Thyroid gland (tissue), 4 donors: ENCODE results near the gene SLC15A5. TPM values are rescaled to one million over a fixed set of nuclear protein-coding genes. Genes with fewer than 3 reads are reported as not detected.

Experiments
- DNase-seq, 2 donors: peaks; one replicate each; pipeline ENCODE4 v3.0.0-alpha.2; 2019
- H3K27ac ChIP-seq, 3 donors: fragments of 200-600 bp; sonication (generic); 1 replicate in 2 of 3; 2 replicates in 1 of 3; pipeline ENCODE4 v1.5.1; 2016 to 2019; ENCODE audit warnings: mild to moderate bottlenecking in 1 of 3, moderate library complexity in 1 of 3
- H3K27me3 ChIP-seq: fragments of 200-600 bp; sonication (generic); one replicate; pipeline ENCODE4 v1.5.1; 2019
- H3K36me3 ChIP-seq, 2 donors: fragments of 200-600 bp; sonication (generic); one replicate each; pipeline ENCODE4 v1.5.1; 2016 to 2019
- H3K4me1 ChIP-seq, 2 donors: fragments of 200-600 bp; sonication (generic); one replicate each; pipeline ENCODE4 v1.5.1; 2017 to 2019
- H3K4me3 ChIP-seq, 3 donors: fragments of 200-600 bp; sonication (generic); replicated peaks in 1 of 3; 1 replicate in 2 of 3; 2 replicates in 1 of 3; pipeline ENCODE4 v1.5.1; 2016; ENCODE audit warnings: mild to moderate bottlenecking in 1 of 3
- H3K9me3 ChIP-seq: fragments of 200-600 bp; sonication (generic); one replicate; pipeline ENCODE4 v1.5.1; 2017
- CTCF ChIP-seq, 6 experiments: fragments of 200-600 bp in 3 of 6; fragments of 450-650 bp in 3 of 6; sonication (generic) in 3 of 6; IDR thresholded peaks; one replicate each; pipeline ENCODE4 v1.5.1; 2016 to 2019; ENCODE audit warnings: antibody characterized with exemption in 6 of 6, mild to moderate bottlenecking in 2 of 6, inconsistent platforms in 1 of 6, moderate library complexity in 1 of 6
- POLR2A ChIP-seq, 2 donors: fragments of 450-650 bp; IDR thresholded peaks; one replicate each; pipeline ENCODE4 v1.6.1; 2017; ENCODE audit warnings: antibody characterized with exemption in 2 of 2, mild to moderate bottlenecking in 2 of 2, moderate library complexity in 1 of 2
- WGBS, 2 donors: methylation state at CpG; one replicate each; pipeline ENCODE4 v1.1.5; 2017; 5-methylcytosine and 5-hydroxymethylcytosine counted together
- intact Hi-C: fragments of 100-400 bp; cut with DNase I; formaldehyde crosslinking; loops from one replicate; pipeline ENCODE4 v1.15.1; 2023
- total RNA-seq, 4 donors: library from RNA; depleted of rRNA; stranded (reverse); fragments of >200 nt; gene quantifications; one replicate each; pipeline ENCODE4 v1.2.3, GENCODE V29; 2016

The SLC15A5 gene
- total RNA-seq, 4 donors from 2014 or later, result not detected

DNA sequence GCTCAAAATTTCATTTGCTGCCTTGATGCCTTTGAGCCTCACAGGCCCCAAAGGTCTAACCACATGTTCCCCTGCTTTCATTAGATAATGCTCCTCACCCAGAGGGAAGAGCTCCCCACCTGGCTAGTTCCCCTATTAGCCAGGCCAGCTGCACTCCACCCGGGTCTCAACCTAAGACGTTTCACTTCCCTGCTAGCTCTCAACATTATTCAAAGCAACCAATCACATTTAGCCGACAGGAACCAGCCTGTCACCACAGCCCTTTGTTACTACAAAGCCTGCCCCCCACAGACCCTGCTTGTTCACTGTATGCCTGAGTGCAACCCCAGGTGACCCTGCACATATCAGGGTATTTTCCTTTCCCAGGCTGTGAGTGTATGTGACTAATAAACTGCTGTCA, 78.6 kb downstream of the SLC15A5 start:
- Histone ChIP-seq H3K9me3 (no peaks in the 10 kb centered on the region), H3K27me3 (no peaks in the 10 kb centered on the region), H3K4me3 (no peak overlapping the region), H3K27ac (no peak overlapping the region), H3K4me1 (no peaks in the 10 kb centered on the region), H3K36me3 (no peaks in the 10 kb centered on the region)
- DNase-seq, result no peak
- TF ChIP-seq CTCF (IDR thresholded peaks at IDR 0.05) (no peak), POLR2A (IDR thresholded peaks at IDR 0.05) (no peak)
- WGBS, 2 donors, result 37 to 46% methylated on average over 3 of the region's 3 CpGs
- intact Hi-C loops, result no loop called here

DNA sequence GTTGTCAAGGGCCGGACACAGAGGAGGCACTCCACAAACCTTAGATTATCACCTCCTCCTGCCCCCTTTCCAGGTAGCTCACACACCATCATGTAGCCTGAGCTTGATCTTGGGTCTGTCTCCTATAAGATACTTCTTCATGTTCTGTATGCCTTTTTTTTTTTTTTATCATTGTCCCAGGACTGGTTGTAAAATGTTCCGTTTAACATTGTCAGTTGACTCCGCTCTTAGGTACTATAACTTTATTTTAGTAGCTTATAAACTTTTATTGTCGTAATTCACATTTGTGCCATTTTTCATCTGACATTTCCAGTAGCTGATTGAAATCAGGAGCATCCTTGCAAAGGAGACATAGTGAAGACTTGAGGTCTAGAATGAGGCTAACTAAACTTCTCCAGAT, 79.9 kb downstream of the SLC15A5 start:
- Histone ChIP-seq H3K4me3 (no peak overlapping the region), H3K4me1 (no peaks in the 10 kb centered on the region), H3K27me3 (no peaks in the 10 kb centered on the region), H3K27ac (no peak overlapping the region), H3K9me3 (no peaks in the 10 kb centered on the region), H3K36me3 (no peaks in the 10 kb centered on the region)
- DNase-seq, result no peak
- no peak for TF ChIP-seq POLR2A (IDR thresholded peaks at IDR 0.05)
- TF ChIP-seq CTCF (IDR thresholded peaks at IDR 0.05), result no peak
- 56 to 95% methylated on average over 4 of the region's 4 CpGs for WGBS, 2 donors
- intact Hi-C loops, result no loop called here

GRCh38 chr12:16189849-16190248, 87.6 kb downstream of the SLC15A5 start:
- Histone ChIP-seq H3K36me3 (no peaks in the 10 kb centered on the region), H3K27ac (no peak overlapping the region), H3K9me3 (no peaks in the 10 kb centered on the region), H3K4me3 (no peak overlapping the region), H3K27me3 (no peaks in the 10 kb centered on the region), H3K4me1 (no peaks in the 10 kb centered on the region)
- WGBS, 2 donors, result 32 to 37% methylated on average over 5 of the region's 5 CpGs
- DNase-seq, result peak in 1 of 2 donors; percentile 1
- intact Hi-C loops, result no loop called here
- TF ChIP-seq POLR2A (IDR thresholded peaks at IDR 0.05) (no peak), CTCF (IDR thresholded peaks at IDR 0.05) (peak in 2 of 6 experiments; percentile 22 to 24)

DNA sequence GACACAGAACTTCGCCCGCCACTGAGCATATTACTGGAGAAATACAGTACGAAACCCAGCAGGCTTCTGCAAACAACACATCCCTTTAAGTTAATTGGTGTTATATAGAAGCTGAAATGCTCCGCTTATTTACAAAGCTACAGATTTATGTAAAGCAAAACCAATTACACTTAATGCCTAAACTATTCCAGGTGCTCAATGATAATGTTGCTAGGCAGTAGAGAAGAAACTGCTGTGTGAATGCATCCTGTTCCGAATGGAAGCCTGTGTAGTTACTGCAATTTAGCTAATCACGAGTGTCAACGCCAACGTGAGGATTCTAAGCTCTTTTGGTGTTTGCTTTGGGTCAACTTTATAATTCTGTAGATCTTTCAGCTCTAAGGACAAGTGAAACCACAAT, 89.8 kb downstream of the SLC15A5 start:
- Histone ChIP-seq H3K27me3 (no peaks in the 10 kb centered on the region), H3K9me3 (no peaks in the 10 kb centered on the region), H3K27ac (no peak overlapping the region), H3K36me3 (no peaks in the 10 kb centered on the region), H3K4me3 (no peak overlapping the region), H3K4me1 (no peaks in the 10 kb centered on the region)
- WGBS, 2 donors, result 58 to 65% methylated on average over 8 of the region's 8 CpGs
- TF ChIP-seq CTCF (IDR thresholded peaks at IDR 0.05) (no peak), POLR2A (IDR thresholded peaks at IDR 0.05) (no peak)
- DNase-seq, result no peak
- intact Hi-C loops, result no loop called here

GRCh38 chr12:16184681-16185080, 92.8 kb downstream of the SLC15A5 start:
- Histone ChIP-seq H3K27me3 (no peaks in the 10 kb centered on the region), H3K4me1 (no peaks in the 10 kb centered on the region), H3K4me3 (no peak overlapping the region), H3K27ac (no peak overlapping the region), H3K36me3 (no peaks in the 10 kb centered on the region), H3K9me3 (no peaks in the 10 kb centered on the region)
- no peak for TF ChIP-seq CTCF (IDR thresholded peaks at IDR 0.05)
- no peak for TF ChIP-seq POLR2A (IDR thresholded peaks at IDR 0.05)
- no peak for DNase-seq
- intact Hi-C loops, result no loop called here
- WGBS, 2 donors, result 68 to 72% methylated on average over 2 of the region's 2 CpGs
